Measurements from ENCODE around the gene SFT2D3. TPM values are rescaled to one million over a fixed set of nuclear protein-coding genes. Genes with fewer than 3 reads are reported as not detected.
"Not testable (repeated sequence)": the region's sequence is repeated elsewhere in the genome, so short reads cannot be mapped to it uniquely, and the experiment has no call there.

The SFT2D3 gene
- total RNA-seq, 2 experiments from 2014 or later, result 5.2 to 5.8 TPM

DNA sequence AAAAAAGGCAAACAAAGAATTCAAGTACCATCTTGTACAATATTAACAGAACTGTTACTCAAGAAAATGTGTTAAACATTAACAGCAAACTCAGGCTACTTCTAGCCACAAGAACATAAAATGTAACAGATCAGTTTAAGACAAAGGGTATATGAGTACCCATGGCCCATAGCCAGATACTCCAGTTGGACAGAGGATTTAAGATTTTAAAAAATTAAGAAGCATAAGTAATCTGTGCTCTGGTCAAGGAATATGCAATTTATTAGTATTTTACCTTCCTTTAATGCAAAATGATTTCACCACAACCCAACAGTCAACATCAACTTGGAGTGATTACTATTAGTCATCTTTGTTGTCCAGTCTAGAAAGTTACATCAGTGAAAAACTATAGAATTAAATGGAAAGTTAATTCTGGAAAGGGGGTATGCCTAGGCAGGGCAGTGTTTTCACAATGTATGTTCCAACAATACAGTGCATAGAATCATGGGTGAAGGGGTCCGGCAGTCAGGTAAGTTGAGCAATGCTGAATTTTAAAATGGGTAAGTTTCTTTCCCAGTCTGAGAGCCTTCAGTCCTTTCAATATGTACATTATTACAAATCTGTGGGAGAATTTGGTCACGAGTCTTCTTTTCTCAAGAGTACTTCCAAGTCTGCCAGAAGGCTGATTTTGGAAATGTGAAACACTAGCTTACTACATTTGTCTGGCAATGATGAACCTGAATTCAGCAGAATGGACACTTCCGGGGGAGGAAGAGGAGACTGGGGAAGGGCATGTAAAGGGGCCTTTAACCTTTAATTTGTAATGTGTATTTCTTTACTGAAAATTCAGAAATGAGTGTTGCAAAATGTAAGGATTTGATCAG lies 34.5 kb downstream of the SFT2D3 start:
- Mint-ChIP-seq H3K36me3 (ENCODE audit: low read depth) (peaks cover 49% of the 10 kb centered on the region), H3K27me3 (no peaks in the 10 kb centered on the region), H3K27ac (no peak overlapping the region), H3K9me3 (no peaks in the 10 kb centered on the region), H3K4me1 (peaks cover 31% of the 10 kb centered on the region), H3K4me3 (no peak overlapping the region)
- DNase-seq, result no peak
- ChIA-PET CTCF (no interaction called here), POLR2A (no interaction called here)

- peaks cover 37% of the 10 kb centered on the region for H3K4me1 Mint-ChIP-seq
- ChIA-PET CTCF (no interaction called here), POLR2A (interaction anchor here (1.1 kb wide), 1 partner anchor 9 kb away, joined by 3 read pairs; no protein-coding TSS in a partner anchor)
- no peak overlapping the region for H3K27ac Mint-ChIP-seq
- H3K36me3 Mint-ChIP-seq (ENCODE audit: low read depth), result peaks cover 62% of the 10 kb centered on the region
- H3K9me3 Mint-ChIP-seq, result no peaks in the 10 kb centered on the region
- H3K27me3 Mint-ChIP-seq, result no peaks in the 10 kb centered on the region
- no peak for DNase-seq
- H3K4me3 Mint-ChIP-seq, result no peak overlapping the region
Observed at GRCh38 chr2:127737892-127738291, 36.6 kb downstream of the SFT2D3 start.

DNA sequence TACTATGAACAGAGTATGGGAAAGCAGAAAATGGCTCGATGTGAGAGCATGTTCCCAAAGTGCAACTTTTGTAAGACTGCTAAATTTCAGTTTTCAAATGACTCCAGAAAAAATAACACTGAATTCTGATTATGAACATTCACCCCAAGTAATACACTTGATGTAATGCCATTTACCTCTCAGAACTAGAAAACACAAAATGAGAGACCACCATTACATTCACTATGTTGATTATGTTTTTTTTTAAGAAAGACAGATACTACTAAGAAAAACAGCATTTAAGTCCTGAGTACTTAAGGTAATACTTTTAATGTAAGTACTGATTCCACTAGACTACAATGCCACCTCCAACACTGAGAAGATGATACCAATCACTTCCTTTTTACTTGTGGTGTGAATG lies 38.5 kb downstream of the SFT2D3 start:
- Mint-ChIP-seq H3K4me3 (no peak overlapping the region), H3K9me3 (no peaks in the 10 kb centered on the region), H3K36me3 (ENCODE audit: low read depth) (peaks cover 70% of the 10 kb centered on the region), H3K27me3 (no peaks in the 10 kb centered on the region), H3K27ac (no peak overlapping the region), H3K4me1 (peaks cover 45% of the 10 kb centered on the region)
- CTCF ChIA-PET, result no interaction called here
- DNase-seq, result no peak
- POLR2A ChIA-PET, result no interaction called here

DNA sequence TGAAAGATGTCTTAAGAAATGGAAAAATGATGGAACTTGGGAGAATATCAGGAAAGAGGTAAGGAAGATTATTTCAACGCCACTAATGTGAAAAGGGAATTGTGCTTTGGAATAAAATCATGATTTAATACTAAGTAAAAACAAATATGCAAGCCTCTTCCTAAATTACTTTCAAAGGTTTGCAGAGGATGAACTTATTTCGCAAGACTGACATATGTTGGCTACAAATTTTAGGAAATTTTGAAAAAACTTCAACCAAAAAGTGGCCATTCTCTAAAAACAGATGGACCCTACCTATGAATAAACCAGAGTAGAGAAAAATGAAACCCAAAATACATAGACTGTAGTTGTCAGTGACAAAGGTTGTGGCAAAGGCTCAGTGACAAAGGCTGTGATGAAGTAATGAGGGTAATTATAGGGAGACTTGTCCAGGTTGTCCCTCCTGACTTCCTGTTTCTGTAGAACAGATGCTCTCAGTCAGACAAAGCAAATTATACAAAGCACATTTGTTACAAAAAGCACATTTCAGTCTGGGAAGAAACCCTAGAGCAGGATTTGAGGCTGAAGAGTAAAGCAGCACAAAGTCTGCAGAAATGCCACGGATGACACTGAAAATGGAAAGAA lies 39.5 kb downstream of the SFT2D3 start:
- POLR2A ChIA-PET, result no interaction called here
- Mint-ChIP-seq H3K36me3 (ENCODE audit: low read depth) (peaks cover 70% of the 10 kb centered on the region), H3K9me3 (no peaks in the 10 kb centered on the region), H3K4me3 (no peak overlapping the region), H3K27ac (peak overlapping the region; percentile 21), H3K4me1 (peaks cover 45% of the 10 kb centered on the region), H3K27me3 (no peaks in the 10 kb centered on the region)
- CTCF ChIA-PET, result no interaction called here
- DNase-seq, result no peak

DNA sequence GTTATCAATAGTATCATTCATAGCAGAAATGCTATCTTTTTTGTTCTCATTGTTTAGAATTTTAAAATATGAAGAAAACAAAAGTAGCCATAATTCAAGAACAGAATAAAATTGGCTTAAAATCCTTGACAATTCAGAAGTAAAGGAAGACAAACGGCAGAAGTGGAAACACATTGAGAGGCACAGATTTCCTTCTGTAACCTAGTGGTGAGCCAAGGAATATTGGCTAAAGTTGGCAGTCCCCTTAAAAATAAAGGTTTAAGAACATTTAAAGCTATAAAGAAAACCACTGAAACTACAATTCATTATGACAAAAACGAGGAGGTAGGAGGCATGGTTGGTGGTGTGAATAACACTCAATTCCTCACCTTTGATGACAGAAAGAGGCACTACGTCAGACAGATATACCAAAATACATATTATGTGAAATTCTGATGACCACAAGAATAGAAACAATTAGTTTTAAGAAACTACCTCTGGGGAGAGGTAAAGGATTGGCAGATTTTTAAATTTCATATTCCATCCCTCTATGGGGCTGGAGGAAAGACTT lies 42.3 kb downstream of the SFT2D3 start:
- peaks cover 27% of the 10 kb centered on the region for H3K4me1 Mint-ChIP-seq
- POLR2A ChIA-PET, result no interaction called here

GRCh38 chr2:127747621-127748020 lies 46.3 kb downstream of the SFT2D3 start:
- ChIA-PET POLR2A (no interaction called here), CTCF (interaction anchor here (1.0 kb wide), 1 partner anchor 82 kb away, joined by 3 read pairs; no protein-coding TSS in a partner anchor)
- H3K9me3 Mint-ChIP-seq, result no peaks in the 10 kb centered on the region
- no peaks in the 10 kb centered on the region for H3K27me3 Mint-ChIP-seq
- no peak for DNase-seq
- no peak overlapping the region for H3K4me3 Mint-ChIP-seq
- no peak overlapping the region for H3K27ac Mint-ChIP-seq
- H3K4me1 Mint-ChIP-seq, result peaks cover 11% of the 10 kb centered on the region
- peaks cover 40% of the 10 kb centered on the region for H3K36me3 Mint-ChIP-seq (ENCODE audit: low read depth)

More for the DNA sequence above, 42.3 kb downstream of the SFT2D3 start:
- no peak for DNase-seq
- Mint-ChIP-seq H3K27ac (no peak overlapping the region), H3K27me3 (no peaks in the 10 kb centered on the region), H3K36me3 (ENCODE audit: low read depth) (peaks cover 61% of the 10 kb centered on the region), H3K9me3 (no peaks in the 10 kb centered on the region), H3K4me3 (no peak overlapping the region)
- CTCF ChIA-PET, result no interaction called here

DNA sequence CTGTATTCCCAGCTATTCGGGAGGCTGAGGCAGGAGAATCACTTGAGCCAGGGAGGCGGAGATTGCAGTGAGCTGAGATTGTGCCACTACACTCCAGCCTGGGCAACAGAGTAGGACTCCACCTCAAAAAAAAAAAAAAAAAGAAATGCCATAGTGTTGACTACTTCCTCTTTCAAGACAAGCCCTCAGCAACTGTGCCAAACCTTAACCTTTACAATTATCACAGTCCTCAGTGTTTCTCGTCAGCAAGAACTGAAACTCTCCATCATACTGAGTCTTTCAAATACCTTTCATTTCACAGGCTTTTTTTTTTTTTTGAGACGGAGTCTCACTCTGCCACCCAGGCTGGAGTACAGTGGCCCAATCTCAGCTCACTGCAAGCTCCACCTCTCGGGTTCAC lies 48.2 kb downstream of the SFT2D3 start:
- not testable (repeated sequence) for H3K4me1 Mint-ChIP-seq, DNase-seq
- POLR2A ChIA-PET, result interaction anchor here (1.3 kb wide), 1 partner anchor 59 kb away, joined by 6 read pairs; no protein-coding TSS in a partner anchor

GRCh38 chr2:127753374-127753773 lies 52.1 kb downstream of the SFT2D3 start:
- ChIA-PET POLR2A (no interaction called here), CTCF (no interaction called here)
- no peaks in the 10 kb centered on the region for H3K27me3 Mint-ChIP-seq
- H3K4me1 Mint-ChIP-seq, result peaks cover 3% of the 10 kb centered on the region
- no peak overlapping the region for H3K4me3 Mint-ChIP-seq
- no peak for DNase-seq
- no peak overlapping the region for H3K27ac Mint-ChIP-seq
- H3K36me3 Mint-ChIP-seq (ENCODE audit: low read depth), result peaks cover 25% of the 10 kb centered on the region
- H3K9me3 Mint-ChIP-seq, result no peaks in the 10 kb centered on the region

More for the DNA sequence above, 48.2 kb downstream of the SFT2D3 start:
- peaks cover 34% of the 10 kb centered on the region for H3K36me3 Mint-ChIP-seq (ENCODE audit: low read depth)
- H3K4me3 Mint-ChIP-seq, H3K27ac Mint-ChIP-seq, H3K27me3 Mint-ChIP-seq, CTCF ChIA-PET, H3K9me3 Mint-ChIP-seq: not testable (repeated sequence)

GRCh38 chr2:127754186-127754585 lies 52.9 kb downstream of the SFT2D3 start:
- ChIA-PET CTCF (no interaction called here), POLR2A (no interaction called here)
- DNase-seq, result no peak
- H3K4me3 Mint-ChIP-seq, result no peak overlapping the region
- H3K36me3 Mint-ChIP-seq (ENCODE audit: low read depth), result peaks cover 26% of the 10 kb centered on the region
- no peaks in the 10 kb centered on the region for H3K9me3 Mint-ChIP-seq
- H3K4me1 Mint-ChIP-seq, result peaks cover 3% of the 10 kb centered on the region
- H3K27me3 Mint-ChIP-seq, result no peaks in the 10 kb centered on the region
- no peak overlapping the region for H3K27ac Mint-ChIP-seq

Other genes starting within 250 kb of the SFT2D3 start
- gene IWS1, start 175.0 kb upstream of the SFT2D3 start, total RNA-seq, result 10 to 100 TPM; 40.8 to 43.3 TPM
- under 1 TPM; 0.13 to 0.18 TPM for gene MYO7B, start 165.8 kb upstream of the SFT2D3 start, total RNA-seq
- not detected for gene GPR17, start 55.3 kb upstream of the SFT2D3 start, total RNA-seq
- gene LIMS2, start 26.0 kb upstream of the SFT2D3 start, total RNA-seq, result 10 to 100 TPM; 15.0 to 15.5 TPM
- gene WDR33, start 109.7 kb downstream of the SFT2D3 start, total RNA-seq, result 10 to 100 TPM; 63.7 to 65.1 TPM
- 10 to 100 TPM; 43.8 to 45.7 TPM for gene POLR2D, start 156.7 kb downstream of the SFT2D3 start, total RNA-seq
- gene AMMECR1L, start 184.5 kb downstream of the SFT2D3 start, total RNA-seq, result 10 to 100 TPM; 14.3 to 15.0 TPM

Measured in activated CD4-positive, alpha-beta memory T cell treated with anti-CD3 and anti-CD28 coated beads, Interleukin-2, amount 10 ng/mL, durations not matched to agents 7 days and 5 days (primary cell).